Lung (tissue), 12 donors: ENCODE results near the gene MMP13. TPM values are rescaled to one million over a fixed set of nuclear protein-coding genes. Genes with fewer than 3 reads are reported as not detected.

ENCODE experiments used
- ATAC-seq: fragments of 200-7000 bp; cut with Tn5 transposase; one replicate; pipeline ENCODE4 v1.9.1; 2020; ENCODE audit warnings: moderate number of reproducible peaks; ENCODE audit not compliant: insufficient read depth, low FRiP score
- DNase-seq, 3 donors: peaks; one replicate each; pipeline ENCODE4 v3.0.0-alpha.2; 2013 to 2017
- H3K27ac ChIP-seq, 2 donors: one replicate each; pipeline ENCODE4 v1.5.1; 2013; ENCODE audit warnings: mild to moderate bottlenecking in 2 of 2, moderate library complexity in 2 of 2, control low read depth in 1 of 2, inconsistent platforms in 1 of 2, low read depth in 1 of 2, low read length in 1 of 2
- H3K27me3 ChIP-seq, 3 donors: one replicate each; pipeline ENCODE4 v1.5.1; 2013; ENCODE audit warnings: low read length in 2 of 3; ENCODE audit not compliant: control insufficient read depth in 3 of 3, insufficient read depth in 3 of 3
- H3K36me3 ChIP-seq, 4 donors: one replicate each; pipeline ENCODE4 v1.5.1; 2013; ENCODE audit warnings: low read length in 4 of 4, mild to moderate bottlenecking in 1 of 4, moderate library complexity in 1 of 4; ENCODE audit not compliant: control insufficient read depth in 4 of 4, insufficient read depth in 4 of 4
- H3K4me1 ChIP-seq, 5 donors: one replicate each; pipeline ENCODE4 v1.5.1; 2013; ENCODE audit warnings: low read length in 5 of 5, mild to moderate bottlenecking in 2 of 5, moderate library complexity in 1 of 5; ENCODE audit not compliant: control insufficient read depth in 5 of 5, insufficient read depth in 5 of 5
- H3K4me3 ChIP-seq: one replicate; pipeline ENCODE4 v1.5.1; 2013; ENCODE audit warnings: mild to moderate bottlenecking, control low read depth, moderate library complexity
- H3K9ac ChIP-seq, 2 donors: one replicate each; pipeline ENCODE4 v1.5.1; 2013; ENCODE audit warnings: low read length in 2 of 2, control low read depth in 1 of 2; ENCODE audit not compliant: insufficient read depth in 1 of 2
- H3K9me3 ChIP-seq, 4 donors: one replicate each; pipeline ENCODE4 v1.5.1; 2013; ENCODE audit warnings: low read length in 3 of 4, mild to moderate bottlenecking in 1 of 4, moderate library complexity in 1 of 4; ENCODE audit not compliant: control insufficient read depth in 4 of 4, insufficient read depth in 3 of 4
- WGBS, 2 donors: extraction: QIAGEN DNeasy Blood & Tissue Kit; methylation state at CpG; one replicate each; pipeline ENCODE4 v1.1.7; 2013; 5-methylcytosine and 5-hydroxymethylcytosine counted together
- polyA plus RNA-seq, 2 donors: library from polyadenylated mRNA; stranded (reverse); fragments of 200-250 nt; gene quantifications; one replicate each; pipeline ENCODE4 v1.2.1, GENCODE V29; 2013
- total RNA-seq, 2 donors: library from RNA; depleted of rRNA in 1 of 2; stranded (reverse); fragments of >200 nt in 1 of 2; gene quantifications; one replicate each; pipeline ENCODE4 v1.2.1, GENCODE V29; 2014 to 2021
- TF ChIP-seq, protein P1 (sequence below): IDR thresholded peaks from 2 replicates; pipeline ENCODE4 v1.5.1; 2012; ENCODE audit warnings: mild to moderate bottlenecking; ENCODE audit errors: control extremely low read depth, extremely low read depth
- donor health status: control.
- donor health status: control.
- donor health status: Bipolar disorder and iron deficiency.
- donor health status: healthy.
- donor health status: DM: yes; HTN: yes; CAD: no.

MMP13 gene
- total and polyA plus RNA-seq, 4 donors, result 0.08 to 0.84 (median 0.09) TPM; not detected in 1

DNA sequence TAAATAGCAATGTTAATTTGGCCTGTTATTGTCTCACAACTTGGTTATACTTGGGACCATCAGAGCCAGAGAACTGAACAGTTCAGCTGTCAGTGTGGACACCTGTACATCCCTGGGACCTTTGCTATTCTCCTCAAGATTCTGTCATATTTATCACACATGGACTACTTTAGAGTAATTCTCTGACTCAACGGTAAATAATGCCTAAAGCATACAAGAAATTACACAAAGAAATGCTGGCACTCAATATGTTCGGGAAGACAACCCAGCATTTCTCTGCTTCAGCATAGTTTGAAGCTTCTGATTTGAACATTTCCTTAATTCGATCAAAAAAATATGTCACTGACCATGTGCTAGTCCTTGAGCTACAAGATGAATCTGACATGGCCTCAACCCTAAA lies 34.6 kb upstream of the MMP13 start:
- no peak for DNase-seq

DNA sequence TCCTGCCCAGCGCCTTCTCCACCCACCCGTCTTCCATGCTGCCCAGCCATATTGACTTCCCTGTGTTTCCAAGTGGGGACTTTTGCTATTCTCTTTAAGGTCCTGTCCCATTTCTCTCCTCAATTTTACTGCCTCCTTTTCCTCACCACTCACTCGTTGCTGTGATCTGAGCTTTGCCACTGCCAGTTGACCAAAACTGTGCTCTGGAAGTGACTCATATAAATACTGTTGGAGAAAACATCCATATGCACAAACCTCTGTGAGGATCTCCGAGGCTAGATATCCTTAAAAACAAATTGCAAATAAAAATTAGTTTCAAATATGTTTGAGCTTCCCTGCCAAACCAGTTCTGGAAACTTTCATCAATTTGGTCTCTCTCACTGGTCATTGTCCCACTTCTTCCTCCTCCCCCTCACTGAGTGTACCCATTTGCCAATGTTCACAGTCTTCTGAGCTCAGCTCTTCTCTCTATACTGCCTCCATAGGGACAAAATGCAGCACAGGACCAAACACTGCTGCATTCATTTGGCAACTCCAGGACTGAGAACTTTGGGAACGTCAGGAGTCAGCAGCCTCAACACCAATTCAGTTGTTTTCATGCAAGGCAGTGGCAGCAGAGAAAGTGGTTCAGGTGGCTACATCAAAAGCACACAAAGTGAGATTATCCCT lies 34.0 kb upstream of the MMP13 start:
- no peak overlapping the region for H3K27ac ChIP-seq
- no peaks in the 10 kb centered on the region for H3K4me1 ChIP-seq
- TF ChIP-seq, protein P1, sequence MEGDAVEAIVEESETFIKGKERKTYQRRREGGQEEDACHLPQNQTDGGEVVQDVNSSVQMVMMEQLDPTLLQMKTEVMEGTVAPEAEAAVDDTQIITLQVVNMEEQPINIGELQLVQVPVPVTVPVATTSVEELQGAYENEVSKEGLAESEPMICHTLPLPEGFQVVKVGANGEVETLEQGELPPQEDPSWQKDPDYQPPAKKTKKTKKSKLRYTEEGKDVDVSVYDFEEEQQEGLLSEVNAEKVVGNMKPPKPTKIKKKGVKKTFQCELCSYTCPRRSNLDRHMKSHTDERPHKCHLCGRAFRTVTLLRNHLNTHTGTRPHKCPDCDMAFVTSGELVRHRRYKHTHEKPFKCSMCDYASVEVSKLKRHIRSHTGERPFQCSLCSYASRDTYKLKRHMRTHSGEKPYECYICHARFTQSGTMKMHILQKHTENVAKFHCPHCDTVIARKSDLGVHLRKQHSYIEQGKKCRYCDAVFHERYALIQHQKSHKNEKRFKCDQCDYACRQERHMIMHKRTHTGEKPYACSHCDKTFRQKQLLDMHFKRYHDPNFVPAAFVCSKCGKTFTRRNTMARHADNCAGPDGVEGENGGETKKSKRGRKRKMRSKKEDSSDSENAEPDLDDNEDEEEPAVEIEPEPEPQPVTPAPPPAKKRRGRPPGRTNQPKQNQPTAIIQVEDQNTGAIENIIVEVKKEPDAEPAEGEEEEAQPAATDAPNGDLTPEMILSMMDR, result no peak
- no peaks in the 10 kb centered on the region for H3K9me3 ChIP-seq
- H3K4me3 ChIP-seq, result no peak overlapping the region
- H3K9ac ChIP-seq, result no peak overlapping the region
- ATAC-seq, result no peak
- H3K36me3 ChIP-seq, result no peaks in the 10 kb centered on the region
- 77 to 86% methylated on average over 5 of the region's 5 CpGs for WGBS, 2 donors
- DNase-seq, result no peak
- no peaks in the 10 kb centered on the region for H3K27me3 ChIP-seq

More for the DNA sequence above, 34.6 kb upstream of the MMP13 start:
- TF ChIP-seq, protein P1, result no peak
- Histone ChIP-seq H3K9ac (no peak overlapping the region), H3K4me3 (no peak overlapping the region), H3K27ac (no peak overlapping the region), H3K27me3 (no peaks in the 10 kb centered on the region), H3K9me3 (no peaks in the 10 kb centered on the region), H3K4me1 (no peaks in the 10 kb centered on the region), H3K36me3 (no peaks in the 10 kb centered on the region)
- ATAC-seq, result no peak
- 94% methylated on average over 3 of the region's 3 CpGs for WGBS, 2 donors

DNA sequence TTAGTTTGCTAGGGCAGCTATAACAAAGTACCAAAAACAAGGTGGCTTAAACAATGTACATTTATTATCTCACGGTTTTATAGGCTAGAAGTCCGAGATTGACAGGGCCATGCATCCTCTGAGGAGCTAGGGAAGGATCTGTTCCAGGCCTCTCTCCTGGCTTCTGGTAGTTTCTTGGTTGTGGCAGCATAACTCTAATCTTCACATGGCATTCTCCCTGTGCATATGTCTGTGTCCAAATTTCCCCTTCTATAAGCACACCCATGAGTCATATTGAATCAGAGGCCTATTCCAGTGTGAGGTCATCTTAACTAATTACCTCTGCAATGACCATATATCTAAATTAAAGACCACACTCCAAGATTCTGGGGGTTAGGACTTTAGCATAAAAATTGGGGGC lies 31.3 kb upstream of the MMP13 start:
- no peak overlapping the region for H3K9ac ChIP-seq
- no peaks in the 10 kb centered on the region for H3K27me3 ChIP-seq
- no peak for DNase-seq
- H3K9me3 ChIP-seq, result no peaks in the 10 kb centered on the region
- H3K27ac ChIP-seq, result no peak overlapping the region
- H3K4me1 ChIP-seq, result no peaks in the 10 kb centered on the region
- TF ChIP-seq, protein P1, result no peak
- ATAC-seq, result no peak
- H3K36me3 ChIP-seq, result no peaks in the 10 kb centered on the region
- no peak overlapping the region for H3K4me3 ChIP-seq
- WGBS, 2 donors, result 85 to 94% methylated on average over 2 of the region's 2 CpGs

DNA sequence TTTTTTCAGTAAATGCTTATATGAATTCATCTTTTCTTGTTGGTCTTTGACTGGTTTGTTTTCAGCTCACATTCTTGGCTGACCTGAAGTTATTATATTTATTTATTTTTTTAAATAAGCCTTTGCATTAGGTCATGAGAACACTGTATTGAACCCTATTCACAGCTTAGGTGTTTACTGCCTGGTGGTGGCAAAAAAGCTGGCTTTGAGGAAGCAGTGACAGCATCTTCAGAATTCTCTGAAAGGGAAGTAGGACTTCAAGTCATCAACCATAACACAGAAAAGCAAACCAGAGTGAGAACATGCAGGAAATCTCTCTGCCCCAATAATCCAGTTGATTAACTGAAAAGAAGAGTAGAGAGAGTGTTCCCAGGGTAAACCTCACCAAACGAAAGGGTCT lies 30.3 kb upstream of the MMP13 start:
- Histone ChIP-seq H3K4me1 (no peaks in the 10 kb centered on the region), H3K27me3 (no peaks in the 10 kb centered on the region), H3K9me3 (no peaks in the 10 kb centered on the region), H3K36me3 (no peaks in the 10 kb centered on the region), H3K4me3 (no peak overlapping the region), H3K27ac (no peak overlapping the region), H3K9ac (no peak overlapping the region)
- 76 to 78% methylated on average over 1 of the region's 1 CpG for WGBS, 2 donors
- no peak for ATAC-seq
- no peak for DNase-seq
- TF ChIP-seq, protein P1, result no peak
